HG02970 (cell line): ENCODE results near the gene RAD54L2.
"Not testable (repeated sequence)": the region's sequence is repeated elsewhere in the genome, so short reads cannot be mapped to it uniquely, and the experiment has no call there.

Experiments used
- ATAC-seq: cut with Tn5 transposase; IDR thresholded peaks from one replicate; pipeline ENCODE4 v1.9.1; 2021; ENCODE audit warnings: mild to moderate bottlenecking, moderate library complexity, moderate number of reproducible peaks; ENCODE audit not compliant: unreplicated experiment, low FRiP score

Gene RAD54L2, protein sequence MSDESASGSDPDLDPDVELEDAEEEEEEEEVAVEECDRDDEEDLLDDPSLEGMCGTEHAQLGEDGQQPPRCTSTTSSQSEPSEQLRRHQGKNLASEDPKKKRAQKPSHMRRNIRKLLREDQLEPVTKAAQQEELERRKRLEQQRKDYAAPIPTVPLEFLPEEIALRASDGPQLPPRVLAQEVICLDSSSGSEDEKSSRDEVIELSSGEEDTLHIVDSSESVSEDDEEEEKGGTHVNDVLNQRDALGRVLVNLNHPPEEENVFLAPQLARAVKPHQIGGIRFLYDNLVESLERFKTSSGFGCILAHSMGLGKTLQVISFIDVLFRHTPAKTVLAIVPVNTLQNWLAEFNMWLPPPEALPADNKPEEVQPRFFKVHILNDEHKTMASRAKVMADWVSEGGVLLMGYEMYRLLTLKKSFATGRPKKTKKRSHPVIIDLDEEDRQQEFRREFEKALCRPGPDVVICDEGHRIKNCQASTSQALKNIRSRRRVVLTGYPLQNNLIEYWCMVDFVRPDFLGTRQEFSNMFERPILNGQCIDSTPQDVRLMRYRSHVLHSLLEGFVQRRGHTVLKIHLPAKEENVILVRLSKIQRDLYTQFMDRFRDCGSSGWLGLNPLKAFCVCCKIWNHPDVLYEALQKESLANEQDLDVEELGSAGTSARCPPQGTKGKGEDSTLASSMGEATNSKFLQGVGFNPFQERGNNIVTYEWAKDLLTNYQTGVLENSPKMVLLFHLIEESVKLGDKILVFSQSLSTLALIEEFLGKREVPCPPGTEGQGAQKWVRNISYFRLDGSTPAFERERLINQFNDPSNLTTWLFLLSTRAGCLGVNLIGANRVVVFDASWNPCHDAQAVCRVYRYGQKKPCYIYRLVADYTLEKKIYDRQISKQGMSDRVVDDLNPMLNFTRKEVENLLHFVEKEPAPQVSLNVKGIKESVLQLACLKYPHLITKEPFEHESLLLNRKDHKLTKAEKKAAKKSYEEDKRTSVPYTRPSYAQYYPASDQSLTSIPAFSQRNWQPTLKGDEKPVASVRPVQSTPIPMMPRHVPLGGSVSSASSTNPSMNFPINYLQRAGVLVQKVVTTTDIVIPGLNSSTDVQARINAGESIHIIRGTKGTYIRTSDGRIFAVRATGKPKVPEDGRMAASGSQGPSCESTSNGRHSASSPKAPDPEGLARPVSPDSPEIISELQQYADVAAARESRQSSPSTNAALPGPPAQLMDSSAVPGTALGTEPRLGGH (N-terminal part only)

DNA sequence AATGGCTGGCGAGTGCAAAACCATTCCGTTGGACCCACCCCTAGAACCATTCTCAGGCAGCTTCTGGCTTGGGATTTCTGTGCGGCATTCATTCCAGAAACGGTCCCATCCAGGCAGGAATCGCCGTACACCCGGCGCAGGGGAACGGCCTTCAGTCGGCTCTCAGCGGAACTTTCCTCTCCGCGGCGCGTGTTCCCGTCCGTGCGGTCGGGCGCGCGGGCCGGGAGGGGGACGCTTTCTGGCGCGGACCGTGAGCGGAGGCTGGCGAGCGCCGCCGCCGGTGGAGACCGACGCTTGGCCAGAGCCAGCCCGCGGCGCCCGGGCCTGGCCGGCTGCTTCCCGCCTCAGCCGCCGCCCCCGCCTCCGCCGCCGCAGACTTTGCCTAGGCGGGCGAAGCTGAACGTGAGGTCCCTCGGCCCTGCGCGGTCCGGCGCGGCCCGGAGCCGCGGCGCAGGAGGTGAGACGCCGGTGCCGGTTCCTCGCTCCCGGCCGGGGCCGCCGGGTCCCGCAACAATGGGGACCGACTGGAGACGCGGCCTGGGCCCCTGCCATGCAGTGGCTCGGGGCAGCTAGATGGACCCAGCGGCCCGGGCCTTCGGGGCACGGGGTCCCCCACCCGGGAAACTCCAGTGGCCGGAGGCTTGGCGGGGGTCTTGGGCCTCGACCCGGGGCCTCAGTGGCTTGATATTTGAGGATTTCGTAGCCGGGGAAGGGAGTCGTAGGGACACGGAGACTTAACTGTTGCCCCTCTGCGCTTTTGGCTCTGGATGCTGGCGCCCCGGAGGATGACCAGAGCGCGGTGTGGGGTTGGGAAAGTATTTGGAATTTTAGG lies at the start of gene RAD54L2:
Gene RAD54L2 (plus strand): TSS at position 261 of the 832 bp plus-strand sequence. CDS start 51,702 bp downstream, outside the sequence.
- ATAC-seq, result peak; percentile 88

DNA sequence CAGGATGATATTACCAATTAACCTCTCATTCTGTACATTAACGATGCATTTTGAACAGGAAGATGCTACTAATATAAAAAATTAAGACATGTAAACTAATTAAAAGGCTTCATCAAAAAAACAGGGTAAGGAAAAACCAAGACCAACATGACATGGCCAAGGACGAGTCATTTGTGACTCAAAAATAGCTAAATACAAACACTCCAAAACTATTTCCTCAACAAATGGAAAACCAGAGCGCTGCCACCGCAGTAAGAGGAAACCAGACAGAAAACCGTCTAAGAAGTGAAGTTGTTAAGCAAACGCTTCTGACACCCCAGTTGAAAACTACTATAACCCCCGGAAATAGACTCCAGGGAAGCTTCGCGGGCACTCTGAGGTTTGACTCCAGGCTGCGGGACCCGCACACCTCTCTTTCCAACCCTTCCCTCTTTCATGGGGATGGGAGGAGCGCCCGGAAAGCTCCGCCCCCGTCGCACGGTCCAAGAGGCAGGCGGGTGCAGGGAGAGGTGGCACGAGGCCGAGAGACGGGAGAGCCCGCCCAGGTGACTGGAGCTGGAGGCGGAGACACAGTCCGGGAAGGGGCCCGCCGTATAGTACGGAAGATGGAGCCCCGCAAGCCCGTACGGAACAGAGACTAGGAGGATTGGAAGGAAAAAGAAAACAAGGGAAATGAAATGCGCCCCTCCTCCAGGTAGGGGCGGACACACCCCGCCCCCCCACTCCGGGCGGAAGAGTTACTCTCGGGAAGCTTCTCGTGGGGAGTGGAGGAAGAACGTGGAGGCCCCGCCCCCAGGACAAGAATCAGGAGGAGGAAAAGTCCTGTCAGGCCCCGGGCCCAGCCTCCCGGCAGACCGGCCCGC lies 39.4 kb upstream of the RAD54L2 start:
- ATAC-seq, result peak; percentile 55

DNA sequence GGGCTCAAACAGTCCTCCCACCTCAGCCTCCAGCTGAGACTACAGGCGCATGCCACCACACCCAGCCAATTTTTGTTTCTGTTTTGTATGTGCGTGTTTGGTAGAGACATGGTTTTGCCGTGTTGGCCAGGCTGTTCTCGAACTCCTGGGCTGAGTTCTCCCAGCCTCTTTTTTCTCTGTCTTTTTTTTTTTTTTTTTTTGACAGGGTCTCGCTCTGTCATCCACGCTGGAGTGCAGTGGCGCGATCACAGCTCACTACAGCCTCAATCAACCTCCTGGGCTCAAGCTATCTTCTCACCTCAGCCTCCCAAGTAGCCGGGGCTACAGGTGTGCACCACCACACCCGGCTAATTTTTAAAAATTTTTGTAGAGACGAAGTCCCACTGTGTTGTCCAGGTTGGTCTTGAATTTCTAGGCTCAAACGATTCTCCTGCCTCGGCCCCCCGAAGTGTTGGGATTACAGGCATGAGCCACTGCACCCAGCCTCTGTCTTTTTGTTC lies 37.8 kb upstream of the RAD54L2 start:
- ATAC-seq, result no peak

DNA sequence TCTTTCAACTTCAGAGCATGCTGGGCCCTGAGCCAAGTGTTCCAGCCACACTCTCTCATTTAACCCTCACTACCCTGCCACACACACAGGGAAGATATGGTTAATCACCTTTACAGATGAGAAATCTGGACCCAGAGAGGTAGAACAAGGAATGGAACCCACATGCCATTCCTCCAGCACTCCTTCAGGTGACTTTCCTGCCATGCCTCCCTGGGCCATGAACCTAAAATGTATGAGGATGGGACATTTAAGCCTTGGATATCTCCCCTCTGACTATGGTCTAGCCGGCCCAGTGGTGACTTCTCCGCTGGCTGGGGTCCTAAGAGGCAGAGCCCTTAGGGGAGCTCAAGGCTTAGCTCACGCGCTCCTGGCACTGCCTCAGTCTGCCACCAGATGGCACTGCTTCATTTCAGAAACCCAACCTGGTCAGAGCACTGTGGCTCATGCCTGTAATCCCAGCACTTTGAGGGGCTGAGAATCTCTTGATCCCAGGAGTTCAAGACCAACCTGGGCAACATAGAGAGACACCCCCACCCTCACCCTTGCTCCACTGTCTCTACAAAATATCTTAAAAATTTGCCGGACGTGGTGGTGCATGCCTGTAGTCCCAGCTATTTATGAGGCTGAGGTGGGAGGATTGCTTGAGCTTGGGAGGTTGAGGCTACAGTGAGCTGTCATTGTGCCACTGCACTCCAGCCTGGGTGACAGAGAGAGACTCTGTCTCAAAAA lies 36.5 kb upstream of the RAD54L2 start:
- ATAC-seq, result no peak

DNA sequence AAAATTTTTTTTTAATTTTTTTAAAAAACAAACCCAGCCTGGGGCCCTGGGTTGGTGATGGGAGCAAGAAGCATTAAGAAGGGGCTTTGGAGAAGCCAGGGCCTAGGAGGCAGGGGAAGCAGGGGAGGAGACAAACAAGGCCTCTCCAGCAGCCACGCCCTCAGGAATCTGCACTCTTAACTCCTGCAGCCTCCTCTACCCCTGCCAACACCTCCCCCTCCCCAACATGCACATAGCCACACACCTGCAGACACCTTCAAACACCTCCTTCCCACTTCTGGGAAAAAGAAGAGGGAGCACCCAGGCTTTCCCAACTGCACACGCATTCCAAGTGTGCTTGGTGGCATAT lies 36.0 kb upstream of the RAD54L2 start:
- ATAC-seq, result no peak

DNA sequence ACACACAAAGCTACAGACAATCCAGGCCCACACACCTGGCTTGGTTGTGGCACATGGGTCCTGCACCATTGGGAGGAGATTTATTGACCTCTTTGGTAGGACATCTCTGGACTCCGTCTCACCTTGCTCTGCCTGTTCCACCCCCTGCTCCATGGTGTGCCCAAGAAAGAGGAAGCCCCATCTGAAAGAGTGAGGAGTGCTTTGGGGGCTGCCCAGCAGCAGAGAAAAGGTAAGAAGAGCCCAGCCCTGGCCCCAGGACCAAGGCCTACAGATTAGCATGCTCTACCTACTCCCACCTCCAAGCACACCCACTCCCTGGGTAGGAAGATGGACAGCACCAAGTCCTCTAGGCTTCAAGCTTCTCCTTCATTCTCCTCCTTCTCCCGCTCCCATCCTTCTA lies 35.5 kb upstream of the RAD54L2 start:
- no peak for ATAC-seq

DNA sequence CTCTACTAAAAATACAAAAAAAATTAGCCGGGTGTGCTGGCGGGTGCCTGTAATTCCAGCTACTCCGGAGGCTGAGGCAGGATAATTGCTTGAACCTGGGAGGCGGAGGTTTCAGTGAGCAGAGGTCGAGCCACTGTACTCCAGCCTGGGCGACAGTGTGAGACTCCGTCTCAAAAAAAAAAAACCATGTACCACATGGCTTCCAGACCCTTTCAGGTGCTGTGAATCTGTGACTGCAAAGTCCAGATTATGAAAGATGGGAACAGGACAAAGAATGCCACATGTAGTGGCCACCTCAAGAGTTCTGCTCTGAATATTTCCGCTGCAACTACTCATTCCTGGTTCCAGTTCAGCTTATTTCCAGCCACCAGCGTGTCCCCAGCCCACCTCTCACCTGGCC lies 30.3 kb upstream of the RAD54L2 start:
- no peak for ATAC-seq

DNA sequence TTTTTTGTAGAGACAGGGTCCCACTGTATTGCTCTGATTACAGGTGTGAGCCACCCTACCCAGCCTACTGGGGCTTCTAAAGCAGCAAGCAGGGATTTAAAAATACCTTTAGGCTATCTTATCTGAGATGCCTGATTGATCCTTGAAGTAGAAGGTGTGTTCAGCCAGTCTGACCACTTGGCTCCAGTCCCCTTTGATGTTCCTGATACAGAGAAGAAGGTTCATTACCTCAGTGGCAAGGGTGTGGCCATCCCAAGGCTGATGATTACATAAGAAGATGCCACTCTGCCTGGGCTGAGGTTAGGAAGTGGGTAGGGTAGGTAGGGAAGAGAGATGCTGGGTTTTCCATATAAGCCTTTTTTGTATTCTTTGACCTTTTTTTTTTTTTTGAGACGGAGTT lies 27.5 kb upstream of the RAD54L2 start:
- no peak for ATAC-seq

DNA sequence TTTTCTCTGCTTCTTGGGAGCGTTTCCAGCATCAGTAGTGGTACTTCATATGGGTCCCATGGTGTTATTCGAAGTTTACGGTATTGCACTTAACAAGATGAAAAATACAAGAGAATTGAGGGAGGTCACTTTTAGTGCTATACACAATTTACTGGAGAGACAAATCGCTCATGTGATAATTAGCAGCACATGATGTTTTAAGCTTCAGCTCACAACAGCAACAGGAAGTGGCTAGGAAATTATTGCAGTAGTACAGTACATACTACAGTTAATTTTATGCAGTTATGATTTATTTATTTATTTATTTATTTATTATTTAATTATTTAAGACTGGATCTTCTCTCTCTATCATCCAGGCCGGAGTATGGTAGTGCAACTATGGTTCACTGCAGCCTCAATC lies 24.3 kb upstream of the RAD54L2 start:
- ATAC-seq, result no peak

DNA sequence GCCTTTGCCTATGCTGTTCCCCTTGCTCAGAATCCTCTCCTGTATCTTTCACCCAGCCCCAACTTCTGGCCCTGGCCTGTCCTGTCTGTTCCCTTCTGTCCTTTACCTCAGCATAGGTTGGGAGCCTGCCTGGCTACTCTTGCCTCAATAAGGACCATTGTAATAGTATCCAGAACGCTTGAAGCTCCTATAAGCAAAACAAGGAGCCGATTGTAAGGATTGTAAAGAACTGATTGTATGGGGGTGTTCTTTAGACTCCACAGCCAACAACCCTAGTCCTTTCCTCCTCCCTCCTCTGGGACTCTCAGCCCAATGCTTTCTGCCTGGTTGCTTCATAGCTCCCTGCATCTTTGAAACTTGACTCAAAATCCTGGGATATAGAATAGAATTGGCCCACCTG lies 18.7 kb upstream of the RAD54L2 start:
- ATAC-seq, result no peak

DNA sequence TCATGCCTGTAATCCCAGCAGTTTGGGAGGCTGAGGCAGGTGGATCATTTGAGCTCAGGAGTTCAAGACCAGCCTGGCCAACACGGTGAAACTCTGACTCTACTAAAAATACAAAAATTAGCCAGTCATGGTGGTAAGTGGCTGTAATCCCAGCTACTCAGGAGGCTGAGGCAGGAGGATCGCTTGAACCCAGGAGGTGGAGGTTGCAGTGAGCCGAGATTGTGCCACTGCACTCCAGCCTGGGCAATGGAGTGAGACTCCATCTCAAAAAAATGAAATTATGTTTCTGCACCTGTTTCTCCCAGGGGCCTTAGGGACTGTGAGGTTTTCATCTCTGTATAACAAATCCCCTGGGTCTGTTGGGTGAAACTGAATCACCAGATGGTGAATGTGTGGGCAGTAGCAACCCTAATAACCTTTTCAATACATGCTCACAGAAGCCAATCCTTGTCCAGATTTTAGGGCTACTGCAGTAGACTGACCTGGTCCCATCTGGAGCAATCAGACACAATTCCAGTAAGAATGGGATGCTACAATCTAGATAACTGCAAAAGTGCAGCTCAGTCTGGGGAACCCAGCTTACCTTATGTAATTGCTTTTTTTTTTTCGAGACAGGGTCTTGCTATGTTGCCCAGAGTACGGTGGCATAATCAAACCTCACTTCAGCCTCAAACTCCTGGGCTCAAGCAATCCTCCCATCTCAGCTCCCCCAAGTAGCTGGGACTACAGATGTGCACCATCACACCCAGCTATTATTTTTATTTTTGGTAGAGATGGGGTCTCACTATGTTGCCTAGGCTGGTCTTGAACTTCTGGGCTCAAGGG lies 17.4 kb upstream of the RAD54L2 start:
- not testable (repeated sequence) for ATAC-seq

DNA sequence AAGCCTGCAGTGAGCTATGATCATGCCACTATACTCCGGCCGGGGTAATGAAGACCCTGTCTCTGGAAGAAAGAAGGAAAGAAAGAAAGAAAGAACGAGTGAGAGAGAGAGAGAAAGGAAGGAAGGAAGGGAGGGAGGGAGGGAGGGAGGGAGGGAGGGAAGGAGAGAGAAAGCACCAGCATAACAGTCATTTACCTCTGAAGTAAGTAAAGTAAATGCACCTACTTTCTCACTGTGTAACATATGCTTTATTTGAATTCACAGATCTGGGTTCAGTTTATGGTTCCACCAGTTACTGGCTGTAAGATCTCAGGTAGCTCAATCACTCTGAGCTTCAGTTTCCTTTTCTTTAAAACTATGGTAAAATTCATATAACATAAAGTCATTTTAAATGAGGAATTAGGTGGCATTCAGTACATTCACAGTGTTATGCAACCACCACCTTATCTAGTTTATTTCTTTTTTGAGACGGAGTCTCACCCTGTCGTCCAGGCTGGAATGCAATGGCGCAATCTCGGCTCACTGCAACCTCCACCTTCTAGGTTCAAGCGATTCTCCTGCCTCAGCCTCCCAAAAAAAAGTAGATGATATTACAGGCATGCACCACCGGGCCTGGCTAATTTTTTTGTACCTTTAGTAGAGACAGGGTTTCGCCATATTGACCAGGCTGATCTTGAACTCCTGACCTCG lies 16.1 kb upstream of the RAD54L2 start:
- ATAC-seq, result no peak

DNA sequence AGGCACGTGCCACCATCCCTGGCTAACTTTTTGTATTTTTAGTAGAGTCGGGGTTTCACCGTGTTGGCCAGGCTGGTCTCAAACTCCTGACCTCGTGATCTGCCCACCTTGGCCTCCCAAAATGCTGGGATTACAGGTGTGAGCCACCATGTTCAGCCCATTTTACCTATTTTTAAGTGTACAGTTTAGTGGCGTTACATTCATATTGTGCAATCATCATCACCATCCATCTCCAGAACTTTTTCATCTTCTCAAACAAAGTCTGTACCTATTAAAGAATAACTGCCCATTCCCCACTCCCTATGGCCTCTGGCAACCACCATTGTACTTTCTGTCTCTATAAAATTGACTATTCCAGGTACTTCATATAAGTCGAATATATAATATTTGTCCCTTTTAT lies 13.6 kb upstream of the RAD54L2 start:
- ATAC-seq, result not testable (repeated sequence)

DNA sequence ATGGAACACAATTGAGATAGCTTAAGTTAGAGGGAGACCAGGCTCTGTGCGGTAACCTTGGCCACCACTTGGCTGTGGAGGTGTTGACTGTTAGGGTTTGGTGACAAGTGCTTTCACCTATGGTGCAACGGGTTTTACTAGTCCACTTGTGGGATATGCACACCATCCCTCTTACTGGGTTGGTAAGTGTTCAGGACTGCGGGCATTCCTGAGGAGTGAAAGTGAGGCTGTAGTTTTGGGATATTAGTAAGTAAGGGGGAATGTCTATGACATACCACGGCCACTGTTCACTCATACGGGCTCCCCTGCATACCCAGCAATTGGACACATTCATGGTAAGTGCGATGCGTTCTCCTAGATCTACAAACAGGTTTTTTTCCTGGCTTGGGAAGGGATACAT lies 8.0 kb upstream of the RAD54L2 start:
- ATAC-seq, result no peak

DNA sequence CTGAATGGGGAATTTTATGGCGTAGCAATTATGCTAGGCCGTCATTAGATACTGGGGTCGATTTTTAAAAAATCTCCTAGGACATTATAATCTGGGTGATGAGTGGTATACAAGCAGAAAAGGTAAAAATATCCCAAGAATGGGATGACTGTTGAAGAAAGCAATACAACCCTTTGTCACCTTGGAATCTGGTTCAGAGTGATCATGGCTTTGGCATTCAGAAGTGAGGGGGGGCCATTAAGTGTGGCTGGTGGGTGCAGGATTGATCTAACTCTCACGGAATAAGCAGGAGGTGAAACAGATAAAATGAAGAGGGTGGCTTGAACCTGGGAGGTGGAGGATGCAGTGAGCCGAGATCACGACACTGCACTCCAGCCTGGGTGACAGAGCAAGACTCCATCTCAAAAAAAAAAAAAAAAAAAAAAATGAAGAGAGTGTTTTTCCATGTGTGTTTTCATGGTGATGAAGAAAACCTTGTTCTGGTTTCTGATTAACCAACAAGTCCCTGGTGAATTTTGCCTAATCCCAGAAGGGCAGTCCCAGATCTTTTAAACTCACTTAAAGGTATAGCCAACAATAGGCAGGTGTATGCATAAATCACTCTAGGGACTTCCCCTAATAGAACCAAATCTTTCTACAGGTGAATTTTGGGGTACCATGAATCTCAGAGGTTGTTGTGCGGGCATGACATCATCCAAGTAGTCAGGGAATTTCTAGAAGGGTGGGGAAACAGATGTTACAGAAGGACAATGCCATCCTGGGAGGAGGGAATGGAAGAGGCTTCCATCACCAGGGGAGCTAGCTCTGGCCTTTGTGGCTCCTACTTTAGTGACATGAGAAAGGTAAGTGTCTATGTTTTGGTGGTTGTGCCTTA lies 3.1 kb upstream of the RAD54L2 start:
- ATAC-seq, result no peak

DNA sequence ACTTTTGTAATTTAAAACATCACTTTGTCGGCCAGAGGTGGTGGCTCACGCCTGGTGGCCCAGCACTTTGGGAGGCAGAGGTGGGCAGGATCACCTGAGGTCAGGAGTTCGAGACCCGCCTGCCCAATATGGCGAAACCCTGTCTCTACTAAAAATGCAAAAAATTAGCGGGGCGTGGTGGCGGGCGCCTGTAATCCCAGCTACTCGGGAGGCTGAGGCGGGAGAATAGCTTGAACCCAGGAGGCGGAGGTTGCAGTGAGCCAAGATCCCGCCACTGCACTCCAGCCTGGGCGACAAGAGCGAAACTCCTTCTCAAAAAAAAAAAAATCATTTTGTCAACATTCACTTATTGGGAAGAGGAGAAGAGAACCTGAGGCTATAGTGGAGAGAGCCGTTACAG lies 888 bp upstream of the RAD54L2 start:
- not testable (repeated sequence) for ATAC-seq
